BE2C (cell line): ENCODE results near the gene CSF2.

Experiments
- DNase-seq: peaks from one replicate; pipeline ENCODE4 v3.0.0-alpha.2; 2020
- H3K27me3 ChIP-seq: fragments of 250-450 bp; sonication (Bioruptor Pico); 2 replicates; pipeline ENCODE4 v1.5.1; 2020; ENCODE audit warnings: mild to moderate bottlenecking
- H3K36me3 ChIP-seq: fragments of 250-450 bp; sonication (Bioruptor Pico); 2 replicates; pipeline ENCODE4 v1.5.1; 2020; ENCODE audit warnings: mild to moderate bottlenecking
- H3K4me1 ChIP-seq: fragments of 250-450 bp; sonication (Bioruptor Pico); 2 replicates; pipeline ENCODE4 v1.5.1; 2020
- H3K4me3 ChIP-seq: 2 replicates; pipeline ENCODE4 v1.5.1; 2011; ENCODE audit warnings: low read depth, low read length
- H3K9me3 ChIP-seq: fragments of 250-450 bp; sonication (Bioruptor Pico); 2 replicates; pipeline ENCODE4 v1.5.1; 2020
- TF ChIP-seq, protein P1 (sequence below): IDR thresholded peaks from 2 replicates; pipeline ENCODE4 v1.5.1; 2012; ENCODE audit warnings: mild to moderate bottlenecking, low read depth, low read length

The CSF2 gene

GRCh38 chr5:132056610-132057497 is 16.7 kb upstream of the CSF2 start:
- Histone ChIP-seq H3K27me3 (no peaks in the 10 kb centered on the region), H3K9me3 (no peaks in the 10 kb centered on the region), H3K4me1 (no peaks in the 10 kb centered on the region), H3K4me3 (no peak overlapping the region), H3K36me3 (no peaks in the 10 kb centered on the region)
- TF ChIP-seq, protein P1, sequence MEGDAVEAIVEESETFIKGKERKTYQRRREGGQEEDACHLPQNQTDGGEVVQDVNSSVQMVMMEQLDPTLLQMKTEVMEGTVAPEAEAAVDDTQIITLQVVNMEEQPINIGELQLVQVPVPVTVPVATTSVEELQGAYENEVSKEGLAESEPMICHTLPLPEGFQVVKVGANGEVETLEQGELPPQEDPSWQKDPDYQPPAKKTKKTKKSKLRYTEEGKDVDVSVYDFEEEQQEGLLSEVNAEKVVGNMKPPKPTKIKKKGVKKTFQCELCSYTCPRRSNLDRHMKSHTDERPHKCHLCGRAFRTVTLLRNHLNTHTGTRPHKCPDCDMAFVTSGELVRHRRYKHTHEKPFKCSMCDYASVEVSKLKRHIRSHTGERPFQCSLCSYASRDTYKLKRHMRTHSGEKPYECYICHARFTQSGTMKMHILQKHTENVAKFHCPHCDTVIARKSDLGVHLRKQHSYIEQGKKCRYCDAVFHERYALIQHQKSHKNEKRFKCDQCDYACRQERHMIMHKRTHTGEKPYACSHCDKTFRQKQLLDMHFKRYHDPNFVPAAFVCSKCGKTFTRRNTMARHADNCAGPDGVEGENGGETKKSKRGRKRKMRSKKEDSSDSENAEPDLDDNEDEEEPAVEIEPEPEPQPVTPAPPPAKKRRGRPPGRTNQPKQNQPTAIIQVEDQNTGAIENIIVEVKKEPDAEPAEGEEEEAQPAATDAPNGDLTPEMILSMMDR = no peak
- no peak for DNase-seq

GRCh38 chr5:132057498-132058255 is 15.9 kb upstream of the CSF2 start:
- Histone ChIP-seq H3K9me3 (no peaks in the 10 kb centered on the region), H3K4me3 (no peak overlapping the region), H3K27me3 (no peaks in the 10 kb centered on the region), H3K4me1 (no peaks in the 10 kb centered on the region), H3K36me3 (no peaks in the 10 kb centered on the region)
- no peak for DNase-seq
- TF ChIP-seq, protein P1 = no peak

DNA sequence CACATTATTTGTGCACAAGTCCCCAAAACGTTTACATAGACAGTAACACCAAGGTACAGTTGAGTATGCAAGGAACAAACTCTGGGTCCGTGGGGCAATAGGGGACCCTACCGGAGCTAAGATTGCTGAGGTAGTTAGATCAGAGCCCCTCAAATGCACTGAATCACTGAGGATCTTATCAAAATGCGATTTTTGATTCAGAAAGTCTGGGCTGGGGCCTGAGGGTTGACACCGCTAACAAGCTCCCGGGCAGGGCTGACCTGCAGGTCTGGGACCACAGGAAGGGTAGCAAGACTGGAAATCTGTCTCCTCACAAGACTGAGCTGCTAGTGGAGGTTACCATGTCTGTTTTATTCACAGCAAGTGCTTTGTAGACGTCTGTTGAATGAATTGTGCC is 14.9 kb upstream of the CSF2 start:
- H3K4me1 ChIP-seq = no peaks in the 10 kb centered on the region
- no peak for DNase-seq
- no peak overlapping the region for H3K4me3 ChIP-seq
- TF ChIP-seq, protein P1 = no peak
- H3K9me3 ChIP-seq = no peaks in the 10 kb centered on the region
- no peaks in the 10 kb centered on the region for H3K27me3 ChIP-seq
- no peaks in the 10 kb centered on the region for H3K36me3 ChIP-seq

GRCh38 chr5:132059043-132059695 is 14.4 kb upstream of the CSF2 start:
- Histone ChIP-seq H3K4me1 (no peaks in the 10 kb centered on the region), H3K27me3 (no peaks in the 10 kb centered on the region), H3K9me3 (no peaks in the 10 kb centered on the region), H3K36me3 (no peaks in the 10 kb centered on the region), H3K4me3 (no peak overlapping the region)
- DNase-seq = no peak
- TF ChIP-seq, protein P1 = no peak

- no peaks in the 10 kb centered on the region for H3K27me3 ChIP-seq
- no peak overlapping the region for H3K4me3 ChIP-seq
- no peaks in the 10 kb centered on the region for H3K9me3 ChIP-seq
- peaks cover 2% of the 10 kb centered on the region for H3K4me1 ChIP-seq
- DNase-seq = no peak
- no peaks in the 10 kb centered on the region for H3K36me3 ChIP-seq
- TF ChIP-seq, protein P1 = no peak
Measured at GRCh38 chr5:132059696-132060500, 13.7 kb upstream of the CSF2 start.
